Midbrain (tissue), 1 donor: Measurements from ENCODE around the gene BRAT1.
A peak's percentile ranks its signal among the peaks of the same experiment; 100 is the strongest.
"Not testable (repeated sequence)": the region's sequence is repeated elsewhere in the genome, so short reads cannot be mapped to it uniquely, and the experiment has no call there.

ENCODE experiments used
- DNase-seq: peaks from one replicate; lab custom pipeline; 2025; lab: John Stamatoyannopoulos, UW

The BRAT1 gene

DNA sequence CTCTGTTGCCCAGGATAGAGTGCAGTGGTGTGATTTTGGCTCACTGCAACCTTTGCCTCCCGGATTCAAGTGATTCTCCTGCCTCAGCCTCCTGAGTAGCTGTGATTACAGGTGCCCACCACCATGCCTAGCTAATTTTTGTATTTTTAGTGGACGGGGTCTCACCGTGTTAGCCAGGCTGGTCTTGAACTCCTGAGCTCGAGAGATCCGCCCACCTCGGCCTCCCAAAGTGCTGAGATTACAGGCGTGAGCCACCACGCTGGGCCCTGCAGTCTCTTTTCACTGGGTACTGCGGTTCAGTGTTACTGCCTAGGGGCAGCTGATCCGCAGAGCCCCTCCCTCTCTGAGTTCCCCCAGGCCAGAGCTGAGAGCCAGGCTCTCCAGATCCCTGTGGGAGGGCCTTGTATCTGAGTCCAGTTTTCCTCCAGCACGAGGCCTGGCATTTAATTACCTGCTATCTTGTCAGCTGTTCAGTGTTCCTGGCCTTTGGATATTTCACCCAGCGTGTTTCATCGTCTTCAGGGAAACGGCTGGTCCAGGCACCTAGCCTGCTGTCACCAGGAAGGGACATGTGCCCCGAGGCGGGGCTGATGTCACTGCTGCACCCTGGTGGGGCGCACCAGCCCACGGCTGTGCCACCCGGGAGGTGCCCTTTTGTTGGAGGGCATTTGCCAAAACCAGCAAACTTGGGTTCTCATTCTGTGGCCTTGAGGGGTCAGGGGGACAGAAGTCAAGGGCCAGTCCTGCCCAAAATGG, 19.3 kb downstream of the BRAT1 start:
- DNase-seq = not testable (repeated sequence)

DNA sequence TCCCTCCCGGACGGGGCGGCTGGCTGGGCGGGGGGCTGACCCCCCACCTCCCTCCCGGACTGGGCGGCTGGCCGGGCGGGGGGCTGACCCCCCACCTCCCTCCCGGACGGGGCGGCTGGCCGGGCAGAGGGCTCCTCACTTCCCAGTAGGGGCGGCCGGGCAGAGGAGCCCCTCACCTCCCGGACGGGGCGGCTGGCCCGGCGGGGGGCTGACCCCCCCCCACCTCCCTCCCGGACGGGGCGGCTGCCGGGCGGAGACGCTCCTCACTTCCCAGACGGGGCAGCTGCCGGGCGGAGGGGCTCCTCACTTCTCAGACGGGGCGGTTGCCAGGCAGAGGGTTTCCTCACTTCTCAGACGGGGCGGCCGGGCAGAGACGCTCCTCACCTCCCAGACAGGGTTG, 21.1 kb downstream of the BRAT1 start:
- DNase-seq = not testable (repeated sequence)

DNA sequence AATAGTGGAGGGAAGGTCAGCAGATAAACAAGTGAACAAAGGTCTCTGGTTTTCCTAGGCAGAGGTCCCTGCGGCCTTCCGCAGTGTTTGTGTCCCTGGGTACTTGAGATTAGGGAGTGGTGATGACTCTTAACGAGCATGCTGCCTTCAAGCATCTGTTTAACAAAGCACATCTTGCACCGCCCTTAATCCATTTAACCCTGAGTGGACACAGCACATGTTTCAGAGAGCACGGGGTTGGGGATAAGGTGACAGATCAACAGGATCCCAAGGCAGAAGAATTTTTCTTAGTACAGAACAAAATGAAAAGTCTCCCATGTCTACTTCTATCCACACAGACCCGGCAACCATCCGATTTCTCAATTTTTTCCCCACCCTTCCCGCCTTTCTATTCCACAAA, 21.8 kb downstream of the BRAT1 start:
- DNase-seq = not testable (repeated sequence)

- not testable (repeated sequence) for DNase-seq
Observed at GRCh38 chr7:2532816-2533215, 22.5 kb downstream of the BRAT1 start.

- DNase-seq = not testable (repeated sequence)
Observed at GRCh38 chr7:2532199-2532772, 23.0 kb downstream of the BRAT1 start.

DNA sequence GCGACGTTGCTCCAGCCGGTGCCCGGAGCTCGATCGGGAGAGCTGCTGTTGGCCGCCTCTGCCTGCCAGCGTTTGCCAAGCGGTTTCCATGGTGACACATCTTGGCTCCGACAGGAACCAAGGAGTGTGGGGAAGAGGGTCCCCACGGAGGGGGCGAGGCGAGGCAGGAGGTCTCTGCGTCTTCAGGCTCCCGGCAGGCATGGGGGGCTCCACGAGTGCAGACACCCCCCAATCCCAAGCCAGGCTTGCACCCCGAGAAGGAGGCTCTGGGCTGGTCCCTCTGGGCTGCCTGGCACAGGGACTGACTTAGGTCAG, 23.6 kb downstream of the BRAT1 start:
- DNase-seq = not testable (repeated sequence)

GRCh38 chr7:2530994-2531795, 24.1 kb downstream of the BRAT1 start:
- DNase-seq = peak; percentile 26

DNA sequence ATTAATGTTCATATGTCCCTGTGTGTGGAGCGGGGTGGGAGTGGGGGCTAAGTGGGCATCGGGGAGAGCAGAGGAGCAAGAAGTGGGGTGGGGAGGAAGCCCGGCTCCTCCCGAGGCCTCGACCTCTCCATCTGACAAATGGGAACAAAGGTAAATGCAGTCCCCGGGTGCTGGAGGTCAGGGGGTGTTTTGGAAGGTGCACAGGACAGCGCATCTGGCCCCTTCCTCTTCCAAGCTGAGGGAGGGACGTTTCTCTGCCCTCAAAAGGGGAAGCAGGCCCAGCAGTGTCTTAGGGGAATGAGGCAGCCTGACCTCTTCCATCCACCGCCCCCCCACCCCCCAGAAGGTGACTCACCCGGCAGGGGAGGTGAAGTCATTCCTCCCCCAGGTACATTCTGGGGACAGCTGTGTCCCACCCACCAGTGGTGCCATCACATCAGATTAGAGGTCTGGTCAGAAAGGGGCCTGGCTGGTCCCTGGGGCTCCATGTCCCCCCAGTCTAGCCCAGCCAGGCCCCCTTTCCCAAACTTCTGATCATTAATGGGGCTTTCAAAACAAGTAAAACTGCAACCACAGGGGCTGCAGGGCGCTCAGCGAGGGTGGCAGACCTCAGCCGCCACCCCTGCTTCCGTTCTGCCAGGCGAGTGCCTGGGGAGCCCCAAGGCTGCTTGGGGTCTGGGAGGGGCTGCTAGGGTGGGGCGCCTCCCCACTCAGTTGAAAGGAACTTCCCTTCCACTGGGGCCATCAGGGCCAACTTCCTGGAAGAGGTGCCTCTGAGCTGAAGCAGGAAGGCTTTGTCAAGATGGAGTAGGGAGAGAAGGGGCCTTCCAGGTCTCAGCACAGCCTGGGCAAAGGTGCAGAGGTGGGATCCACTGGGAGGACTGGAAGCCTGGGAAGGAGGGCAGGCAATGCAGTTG, 25.0 kb downstream of the BRAT1 start:
- no peak for DNase-seq

DNA sequence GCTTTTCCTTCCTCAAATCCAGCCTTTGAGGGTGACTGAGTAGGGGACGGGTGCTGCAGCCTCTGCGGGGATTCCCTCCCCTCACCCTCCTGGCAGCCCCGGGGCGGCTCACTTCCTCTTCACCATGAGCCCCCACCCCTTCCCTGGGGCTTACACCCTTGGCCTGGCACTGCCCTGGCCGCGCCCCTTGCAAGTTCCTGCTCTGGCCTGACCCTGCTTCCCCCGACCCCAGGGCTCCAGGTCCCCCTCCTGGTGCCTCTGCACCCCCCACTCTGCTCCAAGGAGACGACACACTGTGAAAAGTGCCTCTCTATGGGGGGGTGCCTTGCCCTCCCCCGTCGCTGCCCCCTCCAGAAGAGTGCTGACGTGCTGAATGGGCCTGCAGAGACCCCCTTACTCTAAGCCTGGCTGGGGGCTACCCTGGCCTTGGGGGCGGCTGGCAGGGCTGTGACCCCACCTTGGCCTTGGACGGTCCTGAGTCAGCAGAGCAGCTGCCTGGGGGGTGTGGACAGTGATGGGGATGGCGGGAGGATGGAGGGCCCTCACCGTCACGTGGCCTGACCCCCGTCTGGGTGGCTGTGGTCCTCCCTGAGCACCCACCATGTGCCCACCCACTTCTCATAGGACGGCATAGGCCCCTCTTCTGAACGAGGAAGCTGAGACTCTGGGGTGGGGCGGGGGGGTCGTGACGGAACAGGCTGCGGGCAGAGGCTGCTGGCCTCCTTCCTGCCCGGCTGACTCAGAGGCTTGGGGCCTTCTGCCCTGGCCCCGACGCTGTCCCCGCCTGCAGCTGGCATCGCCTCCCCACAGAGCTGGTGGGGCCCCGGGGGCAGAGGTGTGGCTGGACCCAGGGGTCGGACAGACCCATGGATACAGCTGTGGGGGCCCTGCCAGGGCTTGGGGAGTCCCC, 25.9 kb downstream of the BRAT1 start:
- DNase-seq = peak; percentile 52

GRCh38 chr7:2528481-2529095, 26.7 kb downstream of the BRAT1 start:
- DNase-seq = no peak

DNA sequence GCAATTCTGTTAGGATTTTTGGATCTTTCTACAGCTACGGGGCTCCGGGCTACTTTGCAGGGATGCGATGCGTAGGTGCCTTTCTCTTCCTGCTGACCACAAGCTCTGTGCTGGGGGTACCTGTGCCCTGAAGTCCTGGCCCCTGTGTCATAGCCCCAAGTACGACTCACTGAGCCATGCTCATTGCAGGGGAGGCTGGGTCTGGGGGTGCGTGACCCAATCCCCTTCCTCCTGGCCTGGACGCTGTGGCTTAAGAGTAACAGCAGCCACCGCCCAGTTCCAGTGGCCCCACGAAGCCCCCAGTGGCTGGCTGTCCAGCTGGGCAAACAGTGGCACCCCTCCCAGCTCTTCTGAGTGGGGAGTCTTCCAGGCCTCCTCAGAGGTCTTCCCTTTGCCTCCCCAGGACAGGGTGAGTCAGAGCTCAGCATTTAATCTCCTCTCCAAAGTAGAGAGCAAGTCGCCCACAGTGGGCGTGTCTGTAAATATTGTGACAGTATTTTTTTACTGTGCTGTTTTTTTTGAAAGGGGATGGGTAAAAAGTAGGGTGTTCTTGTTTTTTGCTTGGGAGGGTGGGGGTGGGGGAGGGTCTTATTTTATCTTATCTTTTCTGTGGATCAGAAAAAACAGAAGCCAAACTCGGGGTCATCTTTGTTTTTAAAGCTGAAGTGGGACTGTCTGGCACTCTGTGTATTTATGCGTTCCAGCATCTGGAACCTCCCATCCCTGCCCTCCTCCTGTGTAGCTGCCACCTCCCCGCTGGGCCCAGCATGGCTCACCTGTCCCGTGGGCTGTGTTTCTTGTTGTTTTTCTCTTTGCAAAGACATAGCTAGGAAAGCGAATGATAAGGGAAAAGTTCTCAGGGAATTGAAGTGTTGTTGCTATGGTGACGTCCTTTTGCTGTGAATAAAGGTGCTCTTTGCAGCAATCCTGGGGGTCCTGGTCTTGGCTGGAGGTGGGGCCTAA, 27.5 kb downstream of the BRAT1 start:
- DNase-seq = no peak

DNA sequence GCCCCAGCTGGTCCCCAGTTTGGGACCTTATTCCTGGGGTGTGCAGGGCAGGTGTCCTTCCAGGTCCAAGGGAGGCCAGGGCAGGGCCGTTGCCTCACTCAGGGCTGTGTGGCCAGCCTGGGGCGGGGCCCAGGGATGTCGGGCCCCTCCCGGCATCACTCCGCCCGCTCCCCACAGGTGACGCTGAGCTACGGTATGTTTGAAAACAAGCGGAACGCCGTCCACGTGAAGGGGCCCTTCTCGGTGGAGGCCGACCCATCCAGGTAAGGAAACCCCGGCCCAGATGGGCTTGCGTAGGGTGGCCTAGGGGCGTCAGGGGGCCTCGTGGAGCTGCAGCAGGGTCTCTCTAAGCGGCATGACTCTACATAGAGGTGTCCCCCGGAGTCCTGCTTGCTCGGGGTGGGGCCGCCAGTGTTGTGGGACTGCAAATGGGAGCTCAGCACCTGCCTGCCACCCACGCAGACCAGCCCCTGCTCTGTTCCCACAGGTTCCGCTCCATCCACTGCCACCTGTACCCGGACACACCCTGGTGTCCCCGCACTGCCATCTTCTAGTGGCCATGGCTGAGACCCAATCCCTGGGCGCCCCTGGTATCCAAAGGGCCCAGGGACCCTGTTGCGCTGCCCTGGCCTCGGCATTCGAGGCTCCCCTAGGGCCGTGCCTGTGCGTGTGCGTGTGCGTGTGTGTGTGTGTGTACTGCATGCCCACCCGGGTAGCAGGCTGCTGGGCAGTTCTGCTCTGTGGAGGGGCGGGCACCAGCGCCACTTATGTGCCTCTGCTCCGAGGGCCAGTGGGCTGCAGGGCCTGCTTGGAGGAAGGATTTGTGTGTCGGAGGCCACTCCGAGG, 28.4 kb downstream of the BRAT1 start:
- DNase-seq = no peak

DNA sequence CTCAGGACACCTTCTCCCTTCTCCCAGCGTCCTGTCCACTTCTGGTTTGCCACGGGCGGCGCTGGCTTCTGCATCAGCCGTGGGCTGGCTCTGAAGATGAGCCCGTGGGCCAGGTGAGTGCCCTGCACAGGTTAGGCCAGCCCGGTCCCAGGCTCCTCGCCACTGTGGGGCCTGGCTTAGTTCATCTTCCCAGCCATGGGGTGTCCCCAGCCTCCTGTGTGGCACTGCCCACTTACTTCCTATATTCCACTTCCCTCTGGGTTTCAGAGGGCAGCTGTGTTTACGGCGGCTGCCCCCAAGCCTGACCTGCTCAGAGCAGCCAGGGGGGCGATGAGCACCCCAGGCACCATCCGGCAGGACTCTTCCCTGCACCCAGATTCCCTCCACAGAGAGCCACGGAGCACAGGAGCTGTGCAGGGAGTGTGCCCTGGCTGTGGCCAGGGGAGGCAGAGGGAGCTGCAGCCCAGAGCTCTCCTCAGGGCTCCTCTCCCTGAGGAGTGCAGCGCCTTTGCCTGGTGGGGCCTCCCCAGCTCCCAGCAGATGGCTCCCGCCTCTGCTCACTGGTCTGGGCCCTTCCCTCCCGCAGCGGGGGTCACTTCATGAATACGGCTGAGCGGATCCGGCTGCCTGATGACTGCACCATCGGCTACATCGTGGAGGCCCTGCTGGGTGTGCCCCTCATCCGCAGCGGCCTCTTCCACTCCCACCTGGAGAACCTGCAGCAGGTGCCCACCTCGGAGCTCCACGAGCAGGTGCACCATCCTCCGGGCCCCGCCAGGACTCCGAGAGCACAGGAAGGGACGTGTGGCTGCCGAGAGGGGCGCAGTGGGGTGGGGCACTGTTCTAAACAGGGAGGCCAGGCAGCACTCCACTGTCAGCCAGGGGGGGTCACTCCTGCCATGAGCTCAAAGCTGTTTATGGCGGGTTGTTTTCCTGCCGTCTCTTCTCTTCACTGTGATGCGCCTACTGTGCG, 29.4 kb downstream of the BRAT1 start:
- no peak for DNase-seq

- DNase-seq = no peak
Observed at GRCh38 chr7:2524808-2525657, 30.3 kb downstream of the BRAT1 start.

DNA sequence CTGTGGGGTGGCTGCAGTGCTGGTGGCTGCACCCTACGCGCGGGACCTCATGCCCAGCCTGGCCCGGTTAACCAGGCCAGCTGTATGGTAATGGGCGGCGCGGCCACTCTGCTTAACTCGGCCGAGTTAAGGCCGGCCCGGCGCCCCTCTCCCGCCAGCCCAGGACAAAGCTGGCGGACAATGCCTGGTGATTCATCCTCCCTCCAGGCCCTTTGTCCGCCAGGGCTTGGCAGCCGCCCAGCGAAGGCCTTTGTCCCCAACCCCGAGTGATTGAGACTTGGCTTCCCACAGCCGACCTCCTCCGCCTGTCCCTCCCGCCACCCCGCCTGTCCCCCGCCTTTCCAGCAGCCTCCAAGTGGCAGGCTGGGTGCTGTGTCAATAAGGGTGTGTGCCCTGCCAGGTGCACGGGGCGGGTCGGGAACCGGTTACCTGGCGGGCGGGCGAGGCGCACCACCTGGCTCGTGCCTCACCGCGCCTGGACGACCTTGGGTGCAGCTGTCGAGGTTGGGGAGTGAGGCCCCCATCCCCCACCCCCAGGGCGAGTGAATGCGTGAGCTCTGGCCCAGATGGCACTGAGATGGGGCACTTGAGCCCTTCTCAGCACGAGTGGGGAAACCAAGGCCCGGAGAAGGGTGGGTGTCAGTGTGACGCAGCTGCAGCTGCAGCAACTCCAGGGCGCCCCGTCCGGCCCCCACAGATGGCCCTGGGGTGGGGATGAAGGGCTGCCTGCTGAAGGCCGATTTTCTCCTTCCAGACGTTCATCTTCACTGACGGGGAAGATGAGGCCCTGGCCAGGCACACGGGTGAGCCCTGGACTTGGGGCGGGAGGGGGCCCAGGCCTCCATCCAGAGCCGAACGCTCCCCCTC, 31.1 kb downstream of the BRAT1 start:
- peak; percentile 94 for DNase-seq
